H1 (cell line): Measurements from ENCODE around the gene STAG2. TPM values are rescaled to one million over a fixed set of nuclear protein-coding genes. Genes with fewer than 3 reads are reported as not detected.

Experiments used
- CTCF ChIA-PET: fragments of 300-600 bp; sonication (Branson Sonifier 250); formaldehyde crosslinking; loops from one replicate; lab custom pipeline; 2021; ENCODE audit not compliant: partially characterized antibody; lab: Charles Lee
- POLR2A ChIA-PET: fragments of 300-600 bp; sonication (Branson Sonifier 250); formaldehyde crosslinking; loops from one replicate; lab custom pipeline; 2021; ENCODE audit warnings: inconsistent platforms; ENCODE audit not compliant: partially characterized antibody; lab: Charles Lee
- DNase-seq, 2 experiments: peaks; one replicate each; pipeline versions ENCODE4 v3.0.0 to v3.0.0-alpha.2; 2010 to 2022; ENCODE audit warnings: low spot score in 2 of 2, low read depth in 1 of 2, mixed read lengths in 1 of 2
- FAIRE-seq: peaks from 2 replicates; lab custom pipeline; 2011; peaks lifted over from hg19 to GRCh38; lab: Jason Lieb, UNC
- H2AFZ ChIP-seq: 2 replicates; pipeline ENCODE4 v1.8.1; 2012; ENCODE audit warnings: low read length, inconsistent platforms
- H2AK5ac ChIP-seq: 2 replicates; pipeline ENCODE4 v1.6.1; 2013; ENCODE audit warnings: low read depth, low read length
- H2BK120ac ChIP-seq: replicated peaks from 2 replicates; pipeline ENCODE3; 2013; ENCODE audit warnings: low read depth, low read length, inconsistent platforms
- H2BK12ac ChIP-seq: 2 replicates; pipeline ENCODE4 v1.6.1; 2013; ENCODE audit warnings: low read depth, low read length
- H2BK15ac ChIP-seq: 2 replicates; pipeline ENCODE4 v1.6.1; 2013; ENCODE audit warnings: low read length
- H2BK20ac ChIP-seq: 2 replicates; pipeline ENCODE4 v1.6.1; 2013; ENCODE audit warnings: low read length
- H2BK5ac ChIP-seq: 2 replicates; pipeline ENCODE4 v1.6.1; 2013; ENCODE audit warnings: low read depth, low read length
- H3K14ac ChIP-seq: 2 replicates; pipeline ENCODE4 v1.6.1; 2013; ENCODE audit warnings: inconsistent platforms; ENCODE audit not compliant: insufficient read length
- H3K18ac ChIP-seq: 2 replicates; pipeline ENCODE4 v1.6.1; 2013; ENCODE audit warnings: low read length; ENCODE audit errors: extremely low read depth
- H3K23ac ChIP-seq: 2 replicates; pipeline ENCODE4 v1.6.1; 2013; ENCODE audit warnings: inconsistent platforms; ENCODE audit not compliant: insufficient read length
- H3K23me2 ChIP-seq: 2 replicates; pipeline ENCODE4 v1.6.1; 2013; ENCODE audit warnings: low read depth, low read length
- H3K27ac ChIP-seq: 2 replicates; pipeline ENCODE4 v1.6.1; 2011; ENCODE audit warnings: low read depth, low read length, inconsistent platforms
- H3K27me3 ChIP-seq, 4 experiments: replicated peaks in 1 of 4; 1 replicate in 1 of 4; 2 replicates in 3 of 4; pipeline versions ENCODE4 v1.6.1 to v1.8.1; 2011 to 2013; ENCODE audit warnings: low read length in 3 of 4, mild to moderate bottlenecking in 3 of 4, inconsistent platforms in 2 of 4, mixed read lengths in 2 of 4, moderate library complexity in 1 of 4; ENCODE audit not compliant: control insufficient read depth in 3 of 4, insufficient read depth in 3 of 4; ENCODE audit errors: extremely low read depth in 1 of 4
- H3K36me3 ChIP-seq, 4 experiments: 2 replicates each; pipeline versions ENCODE4 v1.6.1 to v1.8.1; 2011 to 2013; ENCODE audit warnings: mild to moderate bottlenecking in 4 of 4, low read length in 3 of 4, moderate library complexity in 2 of 4, control low read depth in 1 of 4, inconsistent platforms in 1 of 4; ENCODE audit not compliant: insufficient read depth in 4 of 4, control insufficient read depth in 2 of 4
- H3K4ac ChIP-seq: replicated peaks from 2 replicates; pipeline ENCODE3; 2013; ENCODE audit warnings: low read length, low read depth, mixed read lengths, inconsistent platforms; ENCODE audit not compliant: insufficient read length
- H3K4me1 ChIP-seq, 4 experiments: replicated peaks in 1 of 4; 1 replicate in 1 of 4; 2 replicates in 3 of 4; pipeline versions ENCODE4 v1.6.1 to v1.8.1; 2011 to 2013; ENCODE audit warnings: low read length in 3 of 4, inconsistent platforms in 2 of 4, mixed read lengths in 1 of 4; ENCODE audit not compliant: insufficient read depth in 4 of 4, control insufficient read depth in 3 of 4
- H3K4me2 ChIP-seq, 2 experiments: 2 replicates each; pipeline versions ENCODE4 v1.6.1 to v1.8.1; 2011 to 2013; ENCODE audit warnings: low read depth in 2 of 2, low read length in 2 of 2, control low read depth in 1 of 2, inconsistent platforms in 1 of 2, mild to moderate bottlenecking in 1 of 2; ENCODE audit not compliant: insufficient read depth in 1 of 2
- H3K4me3 ChIP-seq, 4 experiments: fragments of 200-600, 300-600 bp in 1 of 4; sonication (generic), shearing (Covaris generic), sonication (Bioruptor Twin) in 1 of 4; 2 replicates each; pipeline versions ENCODE4 v1.5.1 to v1.8.1; 2011 to 2016; ENCODE audit warnings: low read length in 4 of 4, low read depth in 3 of 4, control low read depth in 2 of 4, inconsistent platforms in 2 of 4, mild to moderate bottlenecking in 2 of 4, mixed read lengths in 1 of 4, moderate library complexity in 1 of 4; ENCODE audit not compliant: insufficient read depth in 2 of 4; ENCODE audit errors: extremely low read depth in 1 of 4
- H3K56ac ChIP-seq: replicated peaks from 2 replicates; pipeline ENCODE3; 2013; ENCODE audit warnings: low read depth, mild to moderate bottlenecking, mixed read lengths, low read length, inconsistent platforms; ENCODE audit not compliant: insufficient read length
- H3K79me1 ChIP-seq: 2 replicates; pipeline ENCODE4 v1.6.1; 2013; ENCODE audit warnings: low read depth, low read length, control low read depth
- H3K79me2 ChIP-seq, 2 experiments: 2 replicates each; pipeline versions ENCODE4 v1.6.1 to v1.8.1; 2012 to 2013; ENCODE audit warnings: low read length in 2 of 2, mild to moderate bottlenecking in 2 of 2, inconsistent platforms in 1 of 2; ENCODE audit not compliant: insufficient read depth in 2 of 2, control insufficient read depth in 1 of 2
- H3K9ac ChIP-seq, 4 experiments: replicated peaks in 1 of 4; 1 replicate in 1 of 4; 2 replicates in 3 of 4; pipeline versions ENCODE4 v1.6.1 to v1.8.1; 2011 to 2013; ENCODE audit warnings: low read depth in 3 of 4, low read length in 3 of 4, control low read depth in 2 of 4, mild to moderate bottlenecking in 2 of 4, moderate library complexity in 2 of 4, inconsistent platforms in 1 of 4; ENCODE audit errors: extremely low read depth in 1 of 4
- H3K9me3 ChIP-seq, 2 experiments: 2 replicates each; pipeline versions ENCODE4 v1.6.1 to v1.8.1; 2012 to 2013; ENCODE audit warnings: mild to moderate bottlenecking in 2 of 2, moderate library complexity in 2 of 2, control low read depth in 1 of 2, inconsistent platforms in 1 of 2, low read depth in 1 of 2, low read length in 1 of 2, mixed read lengths in 1 of 2; ENCODE audit not compliant: insufficient read depth in 2 of 2
- H4K20me1 ChIP-seq, 2 experiments: replicated peaks in 1 of 2; 2 replicates each; pipeline versions ENCODE3 to v1.8.1; 2011 to 2013; ENCODE audit warnings: inconsistent platforms in 2 of 2, low read length in 2 of 2, mild to moderate bottlenecking in 1 of 2; ENCODE audit not compliant: insufficient read depth in 2 of 2, control insufficient read depth in 1 of 2
- H4K5ac ChIP-seq: 2 replicates; pipeline ENCODE4 v1.6.1; 2013; ENCODE audit warnings: low read length, low read depth, mixed read lengths, inconsistent platforms; ENCODE audit not compliant: insufficient read length
- H4K8ac ChIP-seq: 2 replicates; pipeline ENCODE4 v1.8.0; 2013; ENCODE audit warnings: mild to moderate bottlenecking, moderate library complexity, low read length, inconsistent platforms; ENCODE audit not compliant: insufficient read depth; ENCODE audit errors: extremely low read depth
- H4K91ac ChIP-seq: replicated peaks from 2 replicates; pipeline ENCODE3; 2013; ENCODE audit warnings: low read length, mixed read lengths, inconsistent platforms; ENCODE audit not compliant: insufficient read length
- BCL11A ChIP-seq, 2 experiments: IDR thresholded peaks; one replicate each; pipeline ENCODE4 v1.6.1; 2011; ENCODE audit warnings: low read depth in 2 of 2, low read length in 2 of 2, mild to moderate bottlenecking in 2 of 2
- CREB1 ChIP-seq: IDR thresholded peaks from 2 replicates; pipeline ENCODE4 v1.6.1; 2012; ENCODE audit warnings: inconsistent platforms
- EP300 ChIP-seq, 2 experiments: IDR thresholded peaks; 1 replicate in 1 of 2; 2 replicates in 1 of 2; pipeline ENCODE4 v1.6.1; 2011 to 2012; ENCODE audit warnings: low read depth in 2 of 2, low read length in 2 of 2, mild to moderate bottlenecking in 2 of 2, borderline replicate concordance in 1 of 2, inconsistent platforms in 1 of 2, moderate library complexity in 1 of 2
- GABPA ChIP-seq: IDR thresholded peaks from 2 replicates; pipeline ENCODE4 v1.6.1; 2011; ENCODE audit warnings: mild to moderate bottlenecking, low read length, moderate library complexity, borderline replicate concordance; ENCODE audit not compliant: insufficient read depth
- JUN ChIP-seq: IDR thresholded peaks from 2 replicates; pipeline ENCODE4 v1.6.1; 2011; ENCODE audit warnings: low read depth, mild to moderate bottlenecking, improper control_type of control experiment, low read length
- KDM1A ChIP-seq: fragments of 200-600, 300-600 bp; sonication (generic); IDR thresholded peaks from 2 replicates; pipeline ENCODE4 v1.7.1; 2016; ENCODE audit warnings: mild to moderate bottlenecking, low read length, borderline replicate concordance
- YY1 ChIP-seq: IDR thresholded peaks from 2 replicates; pipeline ENCODE4 v1.6.1; 2011; ENCODE audit warnings: low read depth, mild to moderate bottlenecking, low read length
- WGBS, 2 experiments: shearing (Covaris generic) in 1 of 2; methylation state at CpG; one replicate each; pipeline versions ENCODE4 v1.1.6 to v1.1.7; 2013 to 2015; ENCODE audit warnings: low lambda C conversion rate in 2 of 2, mixed read lengths in 2 of 2, inconsistent platforms in 1 of 2, low coverage in 1 of 2, missing lambda C conversion rate in 1 of 2; ENCODE audit not compliant: insufficient replicate concordance in 2 of 2, insufficient coverage in 1 of 2, insufficient read length in 1 of 2; ENCODE audit errors: extremely low coverage in 1 of 2, missing lambda C conversion rate in 1 of 2; 5-methylcytosine and 5-hydroxymethylcytosine counted together
- polyA plus RNA-seq, 7 experiments: library from polyadenylated mRNA; depleted of rRNA in 3 of 7; stranded (reverse) in 5 of 7; unstranded in 2 of 7; fragments of >200 nt in 5 of 7; fragments of 200-250 nt in 2 of 7; gene quantifications; 1 replicate in 5 of 7; 2 replicates in 1 of 7; 4 replicates in 1 of 7; pipeline versions ENCODE4 v1.2.1 to v1.2.3, GENCODE V29; 2011 to 2013; ENCODE audit warnings: missing spikeins in 2 of 7, mixed read lengths in 2 of 7
- total RNA-seq: library from RNA; stranded (reverse); fragmentation: NEBNext Ultra II Directional; extraction: Animal tissue kit (Norgen Biotek cat#: 25700); gene quantifications from 2 replicates; pipeline ENCODE4 v1.2.1, GENCODE V29; 2021
- TF ChIP-seq, protein P1 (sequence below), 3 experiments: IDR thresholded peaks; 1 replicate in 2 of 3; 2 replicates in 1 of 3; pipeline versions ENCODE4 v1.5.1 to v1.6.1; 2011; ENCODE audit warnings: low read length in 3 of 3, mild to moderate bottlenecking in 3 of 3, inconsistent platforms in 2 of 3, low read depth in 1 of 3, moderate library complexity in 1 of 3; ENCODE audit not compliant: insufficient read depth in 1 of 3; ENCODE audit errors: control extremely low read depth in 1 of 3
- TF ChIP-seq, protein P2 (sequence below): IDR thresholded peaks from 2 replicates; pipeline ENCODE4 v1.6.1; 2011; ENCODE audit warnings: low read length, improper control_type of control experiment
- TF ChIP-seq, protein P3 (sequence below): IDR thresholded peaks from 2 replicates; pipeline ENCODE4 v1.6.1; 2012; ENCODE audit warnings: inconsistent platforms

Gene STAG2
- total and polyA plus RNA-seq, 2 of the 8 experiments (the other 6 are each of a cell fraction or from before 2014, with no cell fraction given), result 20.3 to 94.9 TPM

DNA sequence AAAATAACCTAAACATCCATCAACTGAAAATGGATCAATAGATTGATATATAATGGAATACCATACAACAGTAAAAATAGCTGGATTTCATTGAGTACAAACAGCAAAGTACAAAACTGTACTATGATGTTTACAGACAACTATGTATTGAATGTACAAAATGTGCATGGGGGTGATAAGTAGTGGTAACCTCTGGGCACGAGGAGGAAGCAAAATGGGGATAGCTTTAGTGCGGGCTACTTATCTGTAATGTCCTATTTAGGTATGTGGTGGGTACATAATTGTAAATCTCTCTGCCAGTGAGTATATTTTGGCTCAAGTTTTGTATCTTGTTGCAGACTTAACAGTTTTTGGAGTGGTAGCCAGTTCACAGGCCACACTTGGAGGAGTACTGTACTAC is 123.6 kb downstream of the STAG2 start:
- ChIA-PET POLR2A (no interaction called here), CTCF (no interaction called here)
- Histone ChIP-seq H3K9me3 (no peaks in the 10 kb centered on the region), H3K36me3 (peaks cover 4 to 64% (median 23%) of the 10 kb centered on the region in 4 experiments), H2BK5ac (no peak overlapping the region), H3K4me1 (no peaks in the 10 kb centered on the region), H3K56ac (no peak overlapping the region), H2BK120ac (no peak overlapping the region), H3K18ac (no peak overlapping the region), H3K4me2 (no peak overlapping the region), H3K23me2 (no peaks in the 10 kb centered on the region), H3K79me2 (no peaks in the 10 kb centered on the region), H3K14ac (no peak overlapping the region), H3K9ac (no peak overlapping the region), H3K4me3 (no peak overlapping the region), H2BK20ac (no peak overlapping the region), H3K23ac (no peak overlapping the region), H2BK12ac (no peak overlapping the region), H3K27me3 (no peaks in the 10 kb centered on the region), H2BK15ac (no peak overlapping the region), H3K4ac (no peak overlapping the region), H4K91ac (no peak overlapping the region), H4K20me1 (no peaks in the 10 kb centered on the region), H4K8ac (no peak overlapping the region), H2AFZ (no peak overlapping the region), H2AK5ac (no peak overlapping the region), H4K5ac (no peak overlapping the region), H3K27ac (no peak overlapping the region), H3K79me1 (no peaks in the 10 kb centered on the region)
- FAIRE-seq (no peak), DNase-seq (no peak)
- TF ChIP-seq, protein P1, sequence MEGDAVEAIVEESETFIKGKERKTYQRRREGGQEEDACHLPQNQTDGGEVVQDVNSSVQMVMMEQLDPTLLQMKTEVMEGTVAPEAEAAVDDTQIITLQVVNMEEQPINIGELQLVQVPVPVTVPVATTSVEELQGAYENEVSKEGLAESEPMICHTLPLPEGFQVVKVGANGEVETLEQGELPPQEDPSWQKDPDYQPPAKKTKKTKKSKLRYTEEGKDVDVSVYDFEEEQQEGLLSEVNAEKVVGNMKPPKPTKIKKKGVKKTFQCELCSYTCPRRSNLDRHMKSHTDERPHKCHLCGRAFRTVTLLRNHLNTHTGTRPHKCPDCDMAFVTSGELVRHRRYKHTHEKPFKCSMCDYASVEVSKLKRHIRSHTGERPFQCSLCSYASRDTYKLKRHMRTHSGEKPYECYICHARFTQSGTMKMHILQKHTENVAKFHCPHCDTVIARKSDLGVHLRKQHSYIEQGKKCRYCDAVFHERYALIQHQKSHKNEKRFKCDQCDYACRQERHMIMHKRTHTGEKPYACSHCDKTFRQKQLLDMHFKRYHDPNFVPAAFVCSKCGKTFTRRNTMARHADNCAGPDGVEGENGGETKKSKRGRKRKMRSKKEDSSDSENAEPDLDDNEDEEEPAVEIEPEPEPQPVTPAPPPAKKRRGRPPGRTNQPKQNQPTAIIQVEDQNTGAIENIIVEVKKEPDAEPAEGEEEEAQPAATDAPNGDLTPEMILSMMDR (IDR thresholded peaks at IDR 0.05; ENCODE audit: control extremely low read depth in 1 of 3, insufficient read depth in 1 of 3, low read depth in 1 of 3, low read length in 3 of 3), result no peak
- no peak for TF ChIP-seq KDM1A
- TF ChIP-seq GABPA, result no peak
- no peak for TF ChIP-seq BCL11A (IDR thresholded peaks at IDR 0.05; ENCODE audit: low read depth in 2 of 2, low read length in 2 of 2)
- no peak for TF ChIP-seq JUN
- no peak for TF ChIP-seq CREB1
- TF ChIP-seq, protein P2, sequence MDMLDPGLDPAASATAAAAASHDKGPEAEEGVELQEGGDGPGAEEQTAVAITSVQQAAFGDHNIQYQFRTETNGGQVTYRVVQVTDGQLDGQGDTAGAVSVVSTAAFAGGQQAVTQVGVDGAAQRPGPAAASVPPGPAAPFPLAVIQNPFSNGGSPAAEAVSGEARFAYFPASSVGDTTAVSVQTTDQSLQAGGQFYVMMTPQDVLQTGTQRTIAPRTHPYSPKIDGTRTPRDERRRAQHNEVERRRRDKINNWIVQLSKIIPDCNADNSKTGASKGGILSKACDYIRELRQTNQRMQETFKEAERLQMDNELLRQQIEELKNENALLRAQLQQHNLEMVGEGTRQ, result no peak
- TF ChIP-seq EP300 (IDR thresholded peaks at IDR 0.05; ENCODE audit: borderline replicate concordance in 1 of 2, low read depth in 2 of 2, low read length in 2 of 2), result no peak
- TF ChIP-seq, protein P3, sequence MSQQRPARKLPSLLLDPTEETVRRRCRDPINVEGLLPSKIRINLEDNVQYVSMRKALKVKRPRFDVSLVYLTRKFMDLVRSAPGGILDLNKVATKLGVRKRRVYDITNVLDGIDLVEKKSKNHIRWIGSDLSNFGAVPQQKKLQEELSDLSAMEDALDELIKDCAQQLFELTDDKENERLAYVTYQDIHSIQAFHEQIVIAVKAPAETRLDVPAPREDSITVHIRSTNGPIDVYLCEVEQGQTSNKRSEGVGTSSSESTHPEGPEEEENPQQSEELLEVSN, result no peak
- TF ChIP-seq YY1, result no peak
- 92% methylated on average over 2 of the region's 2 CpGs; no CpG with 5 or more reads in 1 of the 2 experiments for WGBS, 2 experiments
